Lower leg skin (tissue), 3 donors: ENCODE measurements around the gene CYB561D2.

Experiments
- POLR2A ChIP-seq, 2 donors: fragments of 450-650 bp; IDR thresholded peaks; one replicate each; pipeline ENCODE4 v1.6.1; 2016 to 2017; ENCODE audit warnings: antibody characterized with exemption in 2 of 2, mild to moderate bottlenecking in 1 of 2, moderate library complexity in 1 of 2
- TF ChIP-seq, protein P1 (sequence below), 3 donors: fragments of 450-650 bp; IDR thresholded peaks; one replicate each; pipeline ENCODE4 v1.5.1; 2016; ENCODE audit warnings: antibody characterized with exemption in 3 of 3, mild to moderate bottlenecking in 3 of 3, moderate library complexity in 2 of 3

GRCh38 chr3:50347187-50347813, 3.4 kb upstream of the CYB561D2 start:
- TF ChIP-seq POLR2A (IDR thresholded peaks at IDR 0.05) = no peak
- TF ChIP-seq, protein P1, sequence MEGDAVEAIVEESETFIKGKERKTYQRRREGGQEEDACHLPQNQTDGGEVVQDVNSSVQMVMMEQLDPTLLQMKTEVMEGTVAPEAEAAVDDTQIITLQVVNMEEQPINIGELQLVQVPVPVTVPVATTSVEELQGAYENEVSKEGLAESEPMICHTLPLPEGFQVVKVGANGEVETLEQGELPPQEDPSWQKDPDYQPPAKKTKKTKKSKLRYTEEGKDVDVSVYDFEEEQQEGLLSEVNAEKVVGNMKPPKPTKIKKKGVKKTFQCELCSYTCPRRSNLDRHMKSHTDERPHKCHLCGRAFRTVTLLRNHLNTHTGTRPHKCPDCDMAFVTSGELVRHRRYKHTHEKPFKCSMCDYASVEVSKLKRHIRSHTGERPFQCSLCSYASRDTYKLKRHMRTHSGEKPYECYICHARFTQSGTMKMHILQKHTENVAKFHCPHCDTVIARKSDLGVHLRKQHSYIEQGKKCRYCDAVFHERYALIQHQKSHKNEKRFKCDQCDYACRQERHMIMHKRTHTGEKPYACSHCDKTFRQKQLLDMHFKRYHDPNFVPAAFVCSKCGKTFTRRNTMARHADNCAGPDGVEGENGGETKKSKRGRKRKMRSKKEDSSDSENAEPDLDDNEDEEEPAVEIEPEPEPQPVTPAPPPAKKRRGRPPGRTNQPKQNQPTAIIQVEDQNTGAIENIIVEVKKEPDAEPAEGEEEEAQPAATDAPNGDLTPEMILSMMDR (IDR thresholded peaks at IDR 0.05) = no peak
